8988T (cell line): ENCODE measurements around the gene ADIRF.
"Not testable (repeated sequence)": the region's sequence is repeated elsewhere in the genome, so short reads cannot be mapped to it uniquely, and the experiment has no call there.

Source experiments
- DNase-seq: peaks from one replicate; pipeline ENCODE4 v3.0.0; 2011

Gene ADIRF

DNA sequence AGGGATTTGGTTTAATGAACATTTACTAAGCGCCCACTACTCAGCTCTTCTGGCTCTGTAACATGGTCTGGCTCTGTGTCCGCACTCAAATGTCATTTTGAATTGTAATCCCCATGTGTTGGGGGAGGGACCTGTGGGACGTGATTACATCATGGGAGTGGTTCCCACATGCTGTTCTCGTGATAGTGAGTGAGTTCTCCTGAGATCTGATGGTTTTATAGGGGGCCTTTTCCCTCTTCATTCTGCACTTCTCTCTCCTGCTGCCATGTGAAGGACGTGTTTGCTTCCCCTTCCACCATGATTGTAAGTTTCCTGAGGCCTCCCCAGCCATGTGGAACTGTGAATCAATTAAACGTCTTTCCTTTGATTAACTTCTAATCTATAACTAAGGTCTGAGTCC is 12.7 kb downstream of the ADIRF start:
- not testable (repeated sequence) for DNase-seq

GRCh38 chr10:86981716-86982115 is 13.4 kb downstream of the ADIRF start:
- no peak for DNase-seq

- DNase-seq = not testable (repeated sequence)
Measured at GRCh38 chr10:86984498-86984897, 16.2 kb downstream of the ADIRF start.

DNA sequence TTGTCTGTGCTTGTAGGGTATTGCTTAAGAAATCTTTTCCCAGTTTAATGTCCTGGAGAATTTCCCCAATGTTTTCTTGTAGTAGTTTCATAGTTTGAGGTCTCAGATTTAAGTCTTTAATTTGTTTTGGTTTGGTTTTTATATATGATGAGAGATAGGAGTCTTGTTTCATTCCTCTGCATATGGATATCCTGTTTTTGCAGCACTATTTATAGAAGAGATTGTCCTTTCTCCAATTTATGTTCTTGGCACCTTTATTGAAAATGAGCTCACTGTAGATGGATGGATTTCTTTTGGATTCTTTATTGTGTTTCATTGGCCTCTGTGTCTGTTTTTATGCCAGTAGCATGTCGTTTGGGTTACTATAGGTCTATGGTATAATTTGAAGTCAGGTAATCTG is 20.2 kb downstream of the ADIRF start:
- no peak for DNase-seq

GRCh38 chr10:86991362-86991761 is 23.1 kb downstream of the ADIRF start:
- not testable (repeated sequence) for DNase-seq

GRCh38 chr10:86992456-86992855 is 24.2 kb downstream of the ADIRF start:
- no peak for DNase-seq

- DNase-seq = no peak
Measured at GRCh38 chr10:86992929-86993328, 24.6 kb downstream of the ADIRF start.

GRCh38 chr10:86999802-87000403 is 31.6 kb downstream of the ADIRF start:
- not testable (repeated sequence) for DNase-seq

DNA sequence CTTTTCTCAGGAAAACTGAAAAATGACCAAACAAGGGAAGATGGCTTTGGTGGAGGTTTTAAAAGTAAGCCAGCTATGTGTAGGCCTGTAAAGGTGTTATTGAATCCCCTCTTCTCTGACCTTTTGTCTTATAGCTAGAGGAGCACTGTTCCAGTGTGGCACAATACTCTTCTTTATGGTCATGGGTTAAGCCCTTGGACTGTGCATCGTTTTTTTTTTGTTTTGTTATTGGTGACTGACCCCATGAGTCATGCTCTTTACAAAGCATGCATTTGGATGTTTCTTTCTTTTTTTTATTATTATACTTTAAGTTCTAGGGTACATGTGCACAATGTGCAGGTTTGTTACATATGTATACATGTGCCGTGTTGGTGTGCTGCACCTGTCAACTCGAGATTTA is 32.2 kb downstream of the ADIRF start:
- DNase-seq = no peak

DNA sequence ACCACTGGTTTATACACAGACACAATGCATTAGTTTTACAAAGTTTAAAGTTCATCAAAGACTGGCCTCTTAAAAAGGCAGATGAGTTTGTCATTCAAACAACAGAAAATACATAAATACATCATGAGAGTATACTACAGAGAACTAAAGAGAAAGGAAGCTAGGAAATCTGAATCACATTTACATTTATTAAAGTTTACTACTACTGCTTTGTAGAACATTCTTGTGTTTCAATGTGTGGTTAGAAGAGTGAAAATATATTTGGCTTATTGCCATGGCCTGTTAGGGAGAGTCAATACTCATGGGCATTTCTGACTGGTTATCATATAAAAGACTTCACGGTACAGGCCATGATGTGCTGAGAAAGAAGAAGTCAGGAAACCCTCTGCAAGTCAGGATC is 38.8 kb downstream of the ADIRF start:
- not testable (repeated sequence) for DNase-seq

- DNase-seq = not testable (repeated sequence)
Measured at GRCh38 chr10:87007674-87008073, 39.4 kb downstream of the ADIRF start.

GRCh38 chr10:87008303-87008702 is 40.0 kb downstream of the ADIRF start:
- DNase-seq = not testable (repeated sequence)

DNA sequence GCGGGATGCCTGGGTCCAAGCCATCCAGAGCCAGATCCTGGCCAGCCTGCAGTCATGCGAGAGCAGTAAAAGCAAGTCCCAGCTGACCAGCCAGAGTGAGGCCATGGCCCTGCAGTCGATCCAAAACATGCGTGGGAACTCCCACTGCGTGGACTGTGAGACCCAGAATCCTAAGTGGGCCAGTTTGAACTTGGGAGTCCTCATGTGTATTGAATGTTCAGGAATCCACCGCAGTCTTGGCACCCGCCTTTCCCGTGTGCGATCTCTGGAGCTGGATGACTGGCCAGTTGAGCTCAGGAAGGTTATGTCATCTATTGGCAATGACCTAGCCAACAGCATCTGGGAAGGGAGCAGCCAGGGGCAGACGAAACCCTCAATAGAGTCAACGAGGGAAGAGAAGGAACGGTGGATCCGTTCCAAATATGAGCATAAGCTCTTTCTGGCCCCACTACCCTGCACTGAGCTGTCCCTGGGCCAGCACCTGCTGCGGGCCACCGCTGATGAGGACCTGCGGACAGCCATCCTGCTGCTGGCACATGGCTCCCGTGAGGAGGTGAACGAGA is 40.9 kb downstream of the ADIRF start:
- DNase-seq = not testable (repeated sequence)

DNA sequence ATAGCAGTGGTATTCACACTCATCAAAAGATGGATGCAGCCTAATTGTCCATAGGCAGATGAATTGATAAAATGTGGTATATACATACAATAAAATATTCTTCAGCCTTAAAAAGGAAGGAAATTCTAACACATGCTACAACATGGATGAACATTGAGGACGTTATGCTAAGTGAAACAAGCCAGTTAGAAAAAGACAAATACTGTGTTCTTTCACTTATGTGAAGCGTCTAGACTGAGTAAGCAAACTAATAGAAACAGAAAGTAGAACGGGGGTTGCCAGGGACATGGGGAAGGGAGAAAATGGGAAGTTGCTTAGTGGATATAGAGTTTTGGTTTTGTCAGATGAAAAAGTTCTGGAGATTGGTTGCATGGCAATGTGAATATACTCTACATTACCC is 45.2 kb downstream of the ADIRF start:
- DNase-seq = not testable (repeated sequence)

DNA sequence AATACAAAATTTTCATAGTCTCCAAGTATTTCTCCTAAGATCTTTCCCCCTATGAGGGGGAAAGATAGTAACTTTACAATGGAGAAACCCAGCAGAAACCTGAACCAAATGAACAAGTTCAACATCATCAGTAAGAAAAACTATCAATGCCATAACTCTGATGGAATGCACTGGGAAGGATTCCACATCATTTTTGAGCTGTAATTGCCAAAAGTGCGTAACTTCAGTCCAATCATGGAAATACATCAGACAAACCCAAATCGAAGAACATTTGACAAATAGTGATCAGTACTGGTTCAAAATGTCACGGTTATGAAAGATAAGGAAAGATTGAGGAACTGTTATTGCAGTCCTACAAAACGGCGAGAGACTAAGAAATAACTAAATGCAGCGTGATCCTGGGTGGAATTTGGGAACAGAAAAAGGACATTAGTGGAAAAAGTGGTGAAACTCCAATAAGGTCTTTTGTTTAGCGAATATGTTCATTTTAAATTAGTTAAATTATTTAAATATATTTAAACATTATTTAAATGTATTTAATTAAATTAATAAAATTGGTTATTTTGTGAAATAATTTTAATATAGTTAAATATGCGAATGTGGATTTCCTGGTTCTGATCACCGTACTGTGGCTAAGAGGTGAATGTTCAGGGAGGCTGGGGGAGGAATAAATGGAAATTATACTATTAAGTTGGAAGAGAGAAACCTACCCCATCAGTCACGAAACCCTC is 46.9 kb downstream of the ADIRF start:
- not testable (repeated sequence) for DNase-seq

DNA sequence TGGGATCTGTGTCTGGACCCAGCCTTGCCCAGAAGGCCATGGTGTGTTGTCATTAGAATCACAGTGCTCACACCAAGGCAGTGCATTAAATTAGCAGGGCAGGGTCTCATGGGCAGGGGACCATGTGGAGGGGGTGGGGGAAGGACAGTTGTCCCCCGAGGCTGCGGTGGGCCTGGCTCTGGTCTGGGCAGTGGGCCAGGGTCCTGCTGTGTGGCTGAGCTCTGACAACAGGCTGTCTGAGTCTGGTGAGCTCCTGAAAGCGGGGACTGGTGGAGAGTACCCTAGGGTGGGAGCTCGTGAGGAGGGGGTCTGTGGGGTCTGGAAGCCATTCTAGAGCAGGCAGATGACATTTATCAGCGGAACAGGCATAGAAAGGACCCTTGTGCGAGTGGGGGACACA is 49.8 kb downstream of the ADIRF start:
- not testable (repeated sequence) for DNase-seq

DNA sequence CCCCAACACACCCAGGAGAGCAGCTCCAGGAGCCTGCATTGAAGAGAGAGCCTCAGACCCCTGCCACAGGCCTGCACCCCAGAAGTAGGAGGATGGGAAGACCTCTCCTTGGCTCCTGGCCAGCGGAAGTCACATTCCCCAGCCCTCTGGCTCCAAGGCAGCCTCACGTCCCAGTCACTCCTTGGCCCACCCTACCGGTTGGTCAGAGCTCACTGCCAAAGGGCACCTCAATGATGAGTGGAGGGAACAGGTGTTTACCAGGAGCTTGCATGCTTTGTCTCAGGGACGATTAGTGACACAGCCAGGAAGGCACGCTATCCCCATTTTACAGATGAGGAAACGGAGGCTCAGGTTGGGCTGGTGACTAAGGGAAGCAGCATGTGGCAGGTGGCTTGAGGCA is 50.8 kb downstream of the ADIRF start:
- not testable (repeated sequence) for DNase-seq

GRCh38 chr10:87019504-87019903 is 51.2 kb downstream of the ADIRF start:
- not testable (repeated sequence) for DNase-seq

- not testable (repeated sequence) for DNase-seq
Measured at GRCh38 chr10:87020056-87020455, 51.8 kb downstream of the ADIRF start, which contains the start of gene FAM25A. Gene FAM25A (plus strand): TSS chr10:87020294. CDS start chr10:87020325, 31 bp downstream.
